BJ (cell line): ENCODE measurements around the gene SMURF2. TPM values are rescaled to one million over a fixed set of nuclear protein-coding genes. Genes with fewer than 3 reads are reported as not detected.

ENCODE experiments used
- CTCF ChIA-PET: fragments of 350-600 bp; formaldehyde crosslinking; extraction: SDS; loops from one replicate; lab custom pipeline; 2021; ENCODE audit warnings: antibody characterized with exemption, inconsistent platforms; lab: Yijun Ruan, JAX
- POLR2A ChIA-PET: fragments of 300-600 bp; sonication (Branson Sonifier 250); formaldehyde crosslinking; extraction: SDS; loops from one replicate; lab custom pipeline; 2021; ENCODE audit warnings: antibody characterized with exemption; lab: Charles Lee
- DNase-seq: peaks from one replicate; pipeline ENCODE4 v3.0.0-alpha.2; 2011; ENCODE audit warnings: low read depth
- H3K27me3 ChIP-seq: 2 replicates; pipeline ENCODE4 v1.6.0; 2011; ENCODE audit warnings: low read length; ENCODE audit not compliant: control insufficient read depth, insufficient read depth
- H3K36me3 ChIP-seq: 2 replicates; pipeline ENCODE4 v1.5.1; 2011; ENCODE audit warnings: low read length; ENCODE audit not compliant: control insufficient read depth, insufficient read depth
- H3K4me3 ChIP-seq: 2 replicates; pipeline ENCODE4 v1.5.1; 2011; ENCODE audit warnings: low read depth, mild to moderate bottlenecking, control low read depth, low read length
- polyA plus RNA-seq: library from polyadenylated mRNA; depleted of rRNA; stranded (reverse); fragments of >200 nt; gene quantifications from 2 replicates; pipeline ENCODE4 v1.2.3, GENCODE V29; 2011
- TF ChIP-seq, protein P1 (sequence below): IDR thresholded peaks from 2 replicates; pipeline ENCODE4 v1.5.1; 2011; ENCODE audit warnings: low read depth, mild to moderate bottlenecking, control low read depth, inconsistent platforms, low read length, moderate library complexity; ENCODE audit not compliant: insufficient read depth

Gene SMURF2
- polyA plus RNA-seq, 1 experiment = 18.8 TPM

- Histone ChIP-seq H3K36me3 (peaks cover 3% of the 10 kb centered on the region; the same call in 1 of the 2 replicates), H3K27me3 (no peaks in the 10 kb centered on the region), H3K4me3 (no peak overlapping the region)
- POLR2A ChIA-PET = no interaction called here
- CTCF ChIA-PET = interaction anchor here (0.7 to 2.1 kb wide), 4 partner anchors 79 to 229 kb away, joined by 4 to 5 read pairs (median 4); no protein-coding TSS in a partner anchor
- TF ChIP-seq, protein P1, sequence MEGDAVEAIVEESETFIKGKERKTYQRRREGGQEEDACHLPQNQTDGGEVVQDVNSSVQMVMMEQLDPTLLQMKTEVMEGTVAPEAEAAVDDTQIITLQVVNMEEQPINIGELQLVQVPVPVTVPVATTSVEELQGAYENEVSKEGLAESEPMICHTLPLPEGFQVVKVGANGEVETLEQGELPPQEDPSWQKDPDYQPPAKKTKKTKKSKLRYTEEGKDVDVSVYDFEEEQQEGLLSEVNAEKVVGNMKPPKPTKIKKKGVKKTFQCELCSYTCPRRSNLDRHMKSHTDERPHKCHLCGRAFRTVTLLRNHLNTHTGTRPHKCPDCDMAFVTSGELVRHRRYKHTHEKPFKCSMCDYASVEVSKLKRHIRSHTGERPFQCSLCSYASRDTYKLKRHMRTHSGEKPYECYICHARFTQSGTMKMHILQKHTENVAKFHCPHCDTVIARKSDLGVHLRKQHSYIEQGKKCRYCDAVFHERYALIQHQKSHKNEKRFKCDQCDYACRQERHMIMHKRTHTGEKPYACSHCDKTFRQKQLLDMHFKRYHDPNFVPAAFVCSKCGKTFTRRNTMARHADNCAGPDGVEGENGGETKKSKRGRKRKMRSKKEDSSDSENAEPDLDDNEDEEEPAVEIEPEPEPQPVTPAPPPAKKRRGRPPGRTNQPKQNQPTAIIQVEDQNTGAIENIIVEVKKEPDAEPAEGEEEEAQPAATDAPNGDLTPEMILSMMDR = no peak
- no peak for DNase-seq
Measured at GRCh38 chr17:64648234-64648633, 13.9 kb downstream of the SMURF2 start.

GRCh38 chr17:64647817-64648216 is 14.3 kb downstream of the SMURF2 start:
- ChIA-PET POLR2A (no interaction called here), CTCF (interaction anchor here (0.7 to 2.1 kb wide), 2 partner anchors 157 to 229 kb away, joined by 4 to 5 read pairs; no protein-coding TSS in a partner anchor)
- no peak overlapping the region for H3K4me3 ChIP-seq
- no peak for DNase-seq
- peaks cover 3% of the 10 kb centered on the region; the same call in 1 of the 2 replicates for H3K36me3 ChIP-seq
- TF ChIP-seq, protein P1 = no peak
- H3K27me3 ChIP-seq = no peaks in the 10 kb centered on the region

DNA sequence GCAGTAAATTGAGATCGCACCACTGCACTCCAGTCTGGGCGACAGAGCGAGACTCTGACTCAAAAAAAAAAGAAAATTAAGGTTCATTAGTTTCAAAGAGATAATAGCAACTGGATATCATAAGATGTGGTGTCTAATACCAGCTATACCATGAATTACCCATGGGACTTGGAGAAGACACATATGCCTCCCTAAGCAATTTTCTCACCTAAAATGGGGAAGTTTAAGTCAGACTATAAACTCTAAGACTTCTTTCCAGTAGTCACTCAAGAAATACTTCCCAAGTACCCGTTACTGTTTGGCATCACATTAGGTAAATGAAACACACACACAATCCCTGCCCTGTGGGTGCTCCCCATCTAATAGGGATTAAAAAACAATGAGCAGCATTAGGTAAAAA is 22.6 kb downstream of the SMURF2 start:
- no peaks in the 10 kb centered on the region for H3K27me3 ChIP-seq
- ChIA-PET CTCF (no interaction called here), POLR2A (no interaction called here)
- TF ChIP-seq, protein P1 = no peak
- no peaks in the 10 kb centered on the region for H3K36me3 ChIP-seq
- no peak for DNase-seq
- no peak overlapping the region for H3K4me3 ChIP-seq

- Histone ChIP-seq H3K36me3 (no peaks in the 10 kb centered on the region), H3K27me3 (no peaks in the 10 kb centered on the region), H3K4me3 (no peak overlapping the region)
- CTCF ChIA-PET = interaction anchor here (1.0 kb wide), 1 partner anchor 94 kb away, joined by 5 read pairs; no protein-coding TSS in a partner anchor
- no peak for DNase-seq
- POLR2A ChIA-PET = no interaction called here
- TF ChIP-seq, protein P1 = no peak
Measured at GRCh38 chr17:64638552-64639203, 23.4 kb downstream of the SMURF2 start.

GRCh38 chr17:64635647-64636305 is 26.3 kb downstream of the SMURF2 start:
- no peak overlapping the region for H3K4me3 ChIP-seq
- POLR2A ChIA-PET = interaction anchor here (0.6 kb wide), 1 partner anchor 138 kb away, joined by 3 read pairs; no protein-coding TSS in a partner anchor
- H3K36me3 ChIP-seq = no peaks in the 10 kb centered on the region
- DNase-seq = peak; percentile 82
- TF ChIP-seq, protein P1 = no peak
- CTCF ChIA-PET = interaction anchor here (0.6 kb wide), 1 partner anchor 94 kb away, joined by 3 read pairs; no protein-coding TSS in a partner anchor
- no peaks in the 10 kb centered on the region for H3K27me3 ChIP-seq
